Measurements from ENCODE around the gene CRYBG2. TPM values are rescaled to one million over a fixed set of nuclear protein-coding genes. Genes with fewer than 3 reads are reported as not detected.

The CRYBG2 gene
- total and polyA plus RNA-seq, 4 experiments from 2014 or later: 0.27 to 6.7 (median 4.7) TPM

- H3K27ac Mint-ChIP-seq: peak overlapping the region; percentile 84 to 99 (median 98)
- H3K4me1 Mint-ChIP-seq: peaks cover 69 to 100% (median 88%) of the 10 kb centered on the region in 4 donors
- H3K36me3 Mint-ChIP-seq: peaks cover 7 to 28% of the 10 kb centered on the region in 2 donors
- peaks cover 10% of the 10 kb centered on the region for H3K36me3 ChIP-seq (ENCODE audit: insufficient read depth, low read length)
- intact Hi-C loops (cut with micrococcal nuclease): no loop called here
- H3K9me3 ChIP-seq (ENCODE audit: control insufficient read depth in 1 of 2, low read length in 2 of 2): no peaks in the 10 kb centered on the region
- H3K4me3 ChIP-seq (ENCODE audit: low read length in 2 of 2): peak overlapping the region; percentile 11 to 34
- no peaks in the 10 kb centered on the region for H3K27me3 ChIP-seq (ENCODE audit: insufficient read depth, low read length)
- ChIA-PET CTCF (ENCODE audit: partially characterized antibody) (interaction anchor here (0.6 to 21.6 kb wide), 14 partner anchors 9 to 141 kb away, joined by 3 to 1027 read pairs (median 23); partner anchors contain the start of genes CD52, CEP85, SH3BGRL3 and UBXN11), POLR2A (ENCODE audit: partially characterized antibody) (interaction anchor here (1.2 to 38.6 kb wide), 12 partner anchors 8 to 186 kb away, joined by 3 to 3358 read pairs (median 28); partner anchors contain the start of genes CD52, CEP85, HMGN2 and SH3BGRL3)
- H3K4me1 ChIP-seq (ENCODE audit: insufficient read depth, low read length): peaks cover 100% of the 10 kb centered on the region
- no peak for DNase-seq
- H3K9me3 Mint-ChIP-seq: no peaks in the 10 kb centered on the region
- peak overlapping the region; percentile 91 for H3K27ac ChIP-seq (ENCODE audit: low read depth, low read length)
- H3K27me3 Mint-ChIP-seq: no peaks in the 10 kb centered on the region
- H3K4me3 Mint-ChIP-seq: peak overlapping the region in 5 of 8 donors; percentile 24 to 81 (median 51)
Observed at GRCh38 chr1:26286064-26286416, 67.9 kb downstream of the CRYBG2 start.

- H3K27ac ChIP-seq (ENCODE audit: low read depth, low read length): peak overlapping the region; percentile 91
- H3K4me1 ChIP-seq (ENCODE audit: insufficient read depth, low read length): peaks cover 100% of the 10 kb centered on the region
- H3K4me3 ChIP-seq (ENCODE audit: low read length in 2 of 2): peak overlapping the region in 1 of 2 donors; percentile 11
- intact Hi-C loops (cut with micrococcal nuclease): loop anchor here (1.0 to 2.0 kb wide), 5 partner anchors 36 to 131 kb away; partner anchors contain the start of gene CEP85
- H3K9me3 ChIP-seq (ENCODE audit: control insufficient read depth in 1 of 2, low read length in 2 of 2): no peaks in the 10 kb centered on the region
- no peaks in the 10 kb centered on the region for H3K27me3 ChIP-seq (ENCODE audit: insufficient read depth, low read length)
- ChIA-PET CTCF (ENCODE audit: partially characterized antibody) (interaction anchor here (0.6 to 21.6 kb wide), 22 partner anchors 8 to 149 kb away, joined by 3 to 1027 read pairs (median 8); partner anchors contain the start of genes CD52, CEP85, SH3BGRL3 and UBXN11), POLR2A (ENCODE audit: partially characterized antibody) (interaction anchor here (1.0 to 38.6 kb wide), 17 partner anchors 7 to 187 kb away, joined by 3 to 3358 read pairs (median 10); partner anchors contain the start of genes CD52, CEP85, HMGN2 and PDIK1L)
- Mint-ChIP-seq H3K4me3 (peak overlapping the region in 6 of 8 donors; percentile 57 to 94 (median 90)), H3K36me3 (peaks cover 9 to 32% of the 10 kb centered on the region in 2 donors), H3K9me3 (no peaks in the 10 kb centered on the region), H3K4me1 (peaks cover 69 to 100% (median 88%) of the 10 kb centered on the region in 4 donors), H3K27ac (peak overlapping the region; percentile 94 to 100 (median 99)), H3K27me3 (no peaks in the 10 kb centered on the region)
- peak in 1 of 5 donors; percentile 7 for DNase-seq
- peaks cover 12% of the 10 kb centered on the region for H3K36me3 ChIP-seq (ENCODE audit: insufficient read depth, low read length)
Observed at GRCh38 chr1:26285366-26286063, 68.4 kb downstream of the CRYBG2 start.

DNA sequence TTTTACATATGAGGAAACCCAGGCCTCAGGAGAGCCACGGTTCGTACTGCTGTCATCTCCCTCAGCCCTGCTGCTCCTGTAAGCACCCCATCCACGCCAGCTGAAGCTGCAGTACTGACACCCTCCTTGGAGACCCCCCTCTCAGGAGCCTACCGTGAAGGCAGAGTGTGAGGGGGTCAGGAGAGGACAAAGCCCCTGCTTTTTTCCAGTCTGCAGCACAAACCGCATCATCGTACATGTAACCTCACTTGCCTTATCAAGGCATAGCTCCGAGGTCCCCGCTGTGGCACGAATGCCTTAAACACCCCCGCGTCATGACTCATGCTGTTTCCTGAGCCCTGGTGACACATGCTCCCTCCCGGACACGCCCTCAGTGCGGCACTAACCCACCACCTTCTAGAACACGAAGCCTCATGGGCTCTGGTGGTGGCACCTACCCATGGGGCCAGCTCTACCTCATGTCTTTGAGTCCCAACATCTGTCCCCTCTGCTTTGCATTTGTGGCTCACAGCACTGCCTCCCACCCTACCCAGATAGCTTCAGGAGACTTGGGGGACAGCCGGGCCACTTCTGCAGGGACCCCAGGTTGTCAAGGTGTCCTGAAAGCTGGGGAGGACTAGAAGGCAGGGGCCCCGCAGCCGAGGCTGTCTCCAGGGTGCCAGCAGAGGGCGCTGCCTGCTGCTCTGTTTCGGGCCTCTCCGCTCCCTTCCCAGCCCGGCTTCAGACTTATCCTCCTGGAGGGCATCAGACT lies 69.2 kb downstream of the CRYBG2 start:
- DNase-seq: peak; percentile 91 to 99 (median 92)
- Histone ChIP-seq H3K4me3 (ENCODE audit: low read length in 2 of 2) (peak overlapping the region; percentile 38 to 50), H3K27ac (ENCODE audit: low read depth, low read length) (peak overlapping the region; percentile 91), H3K36me3 (ENCODE audit: insufficient read depth, low read length) (peaks cover 12% of the 10 kb centered on the region), H3K4me1 (ENCODE audit: insufficient read depth, low read length) (peaks cover 94% of the 10 kb centered on the region), H3K27me3 (ENCODE audit: insufficient read depth, low read length) (no peaks in the 10 kb centered on the region), H3K9me3 (ENCODE audit: control insufficient read depth in 1 of 2, low read length in 2 of 2) (no peaks in the 10 kb centered on the region)
- Mint-ChIP-seq H3K36me3 (peaks cover 9 to 33% of the 10 kb centered on the region in 2 donors), H3K9me3 (no peaks in the 10 kb centered on the region), H3K27ac (peak overlapping the region; percentile 94 to 100 (median 99)), H3K4me3 (peak overlapping the region; percentile 82 to 94 (median 89)), H3K4me1 (peaks cover 63 to 96% (median 81%) of the 10 kb centered on the region in 4 donors), H3K27me3 (no peaks in the 10 kb centered on the region)
- ChIA-PET CTCF (ENCODE audit: partially characterized antibody) (interaction anchor here (0.8 to 21.6 kb wide), 21 partner anchors 8 to 149 kb away, joined by 3 to 1027 read pairs (median 10); partner anchors contain the start of genes CD52, CEP85, SH3BGRL3 and UBXN11), POLR2A (ENCODE audit: partially characterized antibody) (interaction anchor here (0.6 to 38.6 kb wide), 24 partner anchors 6 to 1027 kb away, joined by 3 to 3358 read pairs (median 8); partner anchors contain the start of genes CD52, CEP85, DHDDS and HMGN2)
- intact Hi-C loops (cut with micrococcal nuclease): loop anchor here (1.0 to 2.0 kb wide), 6 partner anchors 8 to 132 kb away; partner anchors contain the start of gene CEP85

- intact Hi-C loops (cut with micrococcal nuclease): loop anchor here (1.0 to 2.0 kb wide), 4 partner anchors 8 to 133 kb away; partner anchors contain the start of gene CEP85
- ChIA-PET POLR2A (ENCODE audit: partially characterized antibody) (interaction anchor here (0.7 to 38.6 kb wide), 22 partner anchors 6 to 504 kb away, joined by 3 to 3358 read pairs (median 9); partner anchors contain the start of genes CD52, CEP85, DHDDS and HMGN2), CTCF (ENCODE audit: partially characterized antibody) (interaction anchor here (1.1 to 21.6 kb wide), 18 partner anchors 7 to 139 kb away, joined by 3 to 1027 read pairs (median 14); partner anchors contain the start of genes CD52, CEP85, SH3BGRL3 and UBXN11)
- Mint-ChIP-seq H3K27ac (peak overlapping the region; percentile 94 to 100 (median 99)), H3K27me3 (no peaks in the 10 kb centered on the region), H3K36me3 (peaks cover 9 to 36% of the 10 kb centered on the region in 2 donors), H3K4me1 (peaks cover 60 to 96% (median 79%) of the 10 kb centered on the region in 4 donors), H3K9me3 (no peaks in the 10 kb centered on the region), H3K4me3 (peak overlapping the region; percentile 82 to 94 (median 89))
- DNase-seq: no peak
- Histone ChIP-seq H3K9me3 (ENCODE audit: control insufficient read depth in 1 of 2, low read length in 2 of 2) (no peaks in the 10 kb centered on the region), H3K4me1 (ENCODE audit: insufficient read depth, low read length) (peaks cover 94% of the 10 kb centered on the region), H3K27ac (ENCODE audit: low read depth, low read length) (peak overlapping the region; percentile 91), H3K36me3 (ENCODE audit: insufficient read depth, low read length) (peaks cover 12% of the 10 kb centered on the region), H3K4me3 (ENCODE audit: low read length in 2 of 2) (peak overlapping the region; percentile 38 to 50), H3K27me3 (ENCODE audit: insufficient read depth, low read length) (no peaks in the 10 kb centered on the region)
Observed at GRCh38 chr1:26283871-26284596, 69.9 kb downstream of the CRYBG2 start.

DNA sequence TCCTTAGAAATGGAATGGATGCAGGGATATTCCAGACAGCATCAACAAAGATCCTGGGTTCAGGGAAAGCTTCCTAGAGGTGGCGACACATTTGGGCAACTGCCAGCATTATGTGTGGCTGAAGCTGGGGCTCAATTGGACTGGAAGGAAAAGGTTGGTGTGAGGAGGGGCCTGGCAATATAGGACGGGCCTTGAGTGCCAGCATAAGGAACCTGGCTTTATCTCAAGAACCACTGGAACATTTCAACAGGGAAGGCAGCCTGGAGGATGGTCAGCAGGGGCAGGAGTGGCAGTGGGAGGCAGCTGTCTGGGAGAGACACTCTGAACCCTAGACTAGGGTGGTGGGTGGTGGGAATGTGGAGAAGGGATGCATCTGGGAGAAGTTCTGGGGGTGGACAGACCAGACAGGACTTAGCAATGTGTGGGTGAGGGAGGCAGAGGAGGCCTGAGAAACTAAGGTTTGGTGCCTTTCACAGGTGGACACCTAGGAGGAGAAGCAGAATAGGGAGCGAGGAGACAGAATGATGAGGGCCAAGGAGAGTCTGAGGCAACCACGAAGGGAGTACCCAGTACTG lies 70.6 kb downstream of the CRYBG2 start:
- H3K36me3 Mint-ChIP-seq: peaks cover 9 to 40% of the 10 kb centered on the region in 2 donors

More for the DNA sequence above, 70.6 kb downstream of the CRYBG2 start:
- intact Hi-C loops (cut with micrococcal nuclease): no loop called here
- Histone ChIP-seq H3K4me1 (ENCODE audit: insufficient read depth, low read length) (peaks cover 94% of the 10 kb centered on the region), H3K27me3 (ENCODE audit: insufficient read depth, low read length) (no peaks in the 10 kb centered on the region), H3K4me3 (ENCODE audit: low read length in 2 of 2) (no peak overlapping the region), H3K9me3 (ENCODE audit: control insufficient read depth in 1 of 2, low read length in 2 of 2) (no peaks in the 10 kb centered on the region), H3K27ac (ENCODE audit: low read depth, low read length) (peak overlapping the region; percentile 91), H3K36me3 (ENCODE audit: insufficient read depth, low read length) (peaks cover 12% of the 10 kb centered on the region)
- peaks cover 58 to 96% (median 78%) of the 10 kb centered on the region in 4 donors for H3K4me1 Mint-ChIP-seq
- no peak for DNase-seq
- ChIA-PET POLR2A (ENCODE audit: partially characterized antibody) (interaction anchor here (1.2 to 38.6 kb wide), 7 partner anchors 5 to 504 kb away, joined by 4 to 3358 read pairs (median 29); partner anchors contain the start of genes CD52, CEP85, DHDDS and PIGV), CTCF (ENCODE audit: partially characterized antibody) (interaction anchor here (3.1 to 21.6 kb wide), 5 partner anchors 7 to 114 kb away, joined by 10 to 1027 read pairs (median 124); partner anchors contain the start of genes CD52, SH3BGRL3 and UBXN11)
- H3K9me3 Mint-ChIP-seq: no peaks in the 10 kb centered on the region
- peak overlapping the region; percentile 74 to 94 (median 89) for H3K4me3 Mint-ChIP-seq
- peak overlapping the region; percentile 94 to 100 (median 99) for H3K27ac Mint-ChIP-seq
- H3K27me3 Mint-ChIP-seq: no peaks in the 10 kb centered on the region

Data from CD4-positive, alpha-beta memory T cell (primary cell).